Measurements from ENCODE around the gene ETS2.
A peak's percentile ranks its signal among the peaks of the same experiment; 100 is the strongest.
"Not testable (repeated sequence)": the region's sequence is repeated elsewhere in the genome, so short reads cannot be mapped to it uniquely, and the experiment has no call there.

ETS2 gene

GRCh38 chr21:38818325-38818723 is 12.6 kb downstream of the ETS2 start:
- DNase-seq (ENCODE audit: low spot score): no peak

GRCh38 chr21:38819051-38819718 is 13.5 kb downstream of the ETS2 start:
- no peak for DNase-seq (ENCODE audit: low spot score)

- DNase-seq (ENCODE audit: low spot score): peak; percentile 74
These were observed 14.0 kb downstream of the ETS2 start for GRCh38 chr21:38819719-38820159.

- no peak for DNase-seq (ENCODE audit: low spot score)
These were observed 14.9 kb downstream of the ETS2 start for GRCh38 chr21:38820471-38821239.

- no peak for DNase-seq (ENCODE audit: low spot score)
These were observed 15.5 kb downstream of the ETS2 start for GRCh38 chr21:38821248-38821647.

GRCh38 chr21:38821959-38822682 is 16.4 kb downstream of the ETS2 start:
- no peak for DNase-seq (ENCODE audit: low spot score)

GRCh38 chr21:38822778-38823238 is 17.1 kb downstream of the ETS2 start:
- DNase-seq (ENCODE audit: low spot score): no peak

- DNase-seq (ENCODE audit: low spot score): no peak
These were observed 18.0 kb downstream of the ETS2 start for GRCh38 chr21:38823737-38824123.

GRCh38 chr21:38824124-38824822 is 18.5 kb downstream of the ETS2 start:
- peak; percentile 44 for DNase-seq (ENCODE audit: low spot score)

- no peak for DNase-seq (ENCODE audit: low spot score)
These were observed 19.5 kb downstream of the ETS2 start for GRCh38 chr21:38825269-38825668.

- DNase-seq (ENCODE audit: low spot score): no peak
These were observed 20.2 kb downstream of the ETS2 start for GRCh38 chr21:38825921-38826320.

- not testable (repeated sequence) for DNase-seq (ENCODE audit: low spot score)
These were observed 22.4 kb downstream of the ETS2 start for GRCh38 chr21:38828111-38828510.

- DNase-seq (ENCODE audit: low spot score): no peak
These were observed 25.2 kb downstream of the ETS2 start for GRCh38 chr21:38830671-38831525.

GRCh38 chr21:38831526-38832467 is 26.1 kb downstream of the ETS2 start:
- DNase-seq (ENCODE audit: low spot score): peak; percentile 88

- no peak for DNase-seq (ENCODE audit: low spot score)
These were observed 26.9 kb downstream of the ETS2 start for GRCh38 chr21:38832664-38833063.

- no peak for DNase-seq (ENCODE audit: low spot score)
These were observed 27.4 kb downstream of the ETS2 start for GRCh38 chr21:38833117-38833516.

- DNase-seq (ENCODE audit: low spot score): no peak
These were observed 29.0 kb downstream of the ETS2 start for GRCh38 chr21:38834725-38835124.

GRCh38 chr21:38837806-38838461 is 32.2 kb downstream of the ETS2 start:
- no peak for DNase-seq (ENCODE audit: low spot score)

GRCh38 chr21:38838598-38839327 is 33.0 kb downstream of the ETS2 start:
- no peak for DNase-seq (ENCODE audit: low spot score)

All from AG20443 (cell line).